Neural progenitor cell (in vitro differentiated cells): ENCODE data around the gene BARX1. TPM values are rescaled to one million over a fixed set of nuclear protein-coding genes. Genes with fewer than 3 reads are reported as not detected.

ENCODE experiments used
- DNase-seq: peaks from one replicate; pipeline ENCODE4 v3.0.0-alpha.2; 2016; ENCODE audit warnings: low spot score
- H2AFZ ChIP-seq: fragments of 200-600 bp; sonication (generic); replicated peaks from 2 replicates; pipeline ENCODE4 v1.6.1; 2016; ENCODE audit warnings: antibody characterized with exemption
- H3F3A ChIP-seq: fragments of 200-600 bp; sonication (generic); 2 replicates; pipeline ENCODE4 v1.6.1; 2016; ENCODE audit warnings: antibody characterized with exemption, low read depth
- H3K27ac ChIP-seq: fragments of 200-600 bp; sonication (generic); 2 replicates; pipeline ENCODE4 v1.5.1; 2016; ENCODE audit warnings: mild to moderate bottlenecking
- H3K27me3 ChIP-seq: fragments of 200-600 bp; sonication (generic); 2 replicates; pipeline ENCODE4 v1.6.1; 2016; ENCODE audit warnings: mild to moderate bottlenecking, moderate library complexity
- H3K36me3 ChIP-seq: fragments of 200-600 bp; sonication (generic); 2 replicates; pipeline ENCODE4 v1.5.1; 2016
- H3K4me1 ChIP-seq: fragments of 200-600 bp; sonication (generic); 2 replicates; pipeline ENCODE4 v1.6.1; 2016; ENCODE audit warnings: mixed run types
- H3K4me2 ChIP-seq: fragments of 200-600 bp; sonication (generic); 2 replicates; pipeline ENCODE4 v1.6.1; 2016
- H3K4me3 ChIP-seq: fragments of 200-600 bp; sonication (generic); 2 replicates; pipeline ENCODE4 v1.5.1; 2016
- H3K79me2 ChIP-seq: fragments of 200-600 bp; sonication (generic); 2 replicates; pipeline ENCODE4 v1.6.1; 2016; ENCODE audit warnings: low read depth
- H3K9ac ChIP-seq: fragments of 200-600 bp; sonication (generic); 2 replicates; pipeline ENCODE4 v1.6.1; 2016
- H3K9me3 ChIP-seq: fragments of 200-600 bp; sonication (generic); 2 replicates; pipeline ENCODE4 v1.5.1; 2016; ENCODE audit warnings: low read depth
- H4K20me1 ChIP-seq: fragments of 200-600 bp; sonication (generic); 2 replicates; pipeline ENCODE4 v1.6.1; 2016; ENCODE audit warnings: low read depth
- H3K27ac Mint-ChIP-seq: 3 replicates; pipeline ENCODE4 v1.8.0; 2021; ENCODE audit warnings: mixed read lengths
- H3K27me3 Mint-ChIP-seq: 2 replicates; pipeline ENCODE4 v1.8.0; 2022; ENCODE audit warnings: low read depth, mild to moderate bottlenecking, inconsistent platforms, moderate library complexity, mixed read lengths; ENCODE audit not compliant: insufficient read depth
- H3K36me3 Mint-ChIP-seq: 3 replicates; pipeline ENCODE4 v1.8.0; 2021; ENCODE audit warnings: mixed read lengths
- H3K4me1 Mint-ChIP-seq: 3 replicates; pipeline ENCODE4 v1.8.0; 2021; ENCODE audit warnings: mixed read lengths
- H3K4me3 Mint-ChIP-seq: 3 replicates; pipeline ENCODE4 v1.8.0; 2021; ENCODE audit warnings: mild to moderate bottlenecking, moderate library complexity, mixed read lengths
- H3K9me3 Mint-ChIP-seq: 3 replicates; pipeline ENCODE4 v1.8.0; 2020; ENCODE audit warnings: mixed read lengths
- CTCF ChIP-seq: fragments of 200-600 bp; sonication (generic); IDR thresholded peaks from 2 replicates; pipeline ENCODE4 v1.5.1; 2017; ENCODE audit warnings: antibody characterized with exemption, mild to moderate bottlenecking
- EZH2 ChIP-seq: fragments of 200-600 bp; sonication (generic); IDR thresholded peaks from 2 replicates; pipeline ENCODE4 v1.6.1; 2017; ENCODE audit warnings: antibody characterized with exemption, mild to moderate bottlenecking, moderate library complexity
- EZH2phosphoT487 ChIP-seq: fragments of 200-600 bp; sonication (generic); IDR thresholded peaks from 2 replicates; pipeline ENCODE4 v1.6.1; 2017; ENCODE audit warnings: antibody characterized with exemption
- total RNA-seq: library from RNA; depleted of rRNA; stranded (reverse); fragments of >200 nt; gene quantifications from 2 replicates; pipeline ENCODE4 v1.2.3, GENCODE V29; 2015; ENCODE audit warnings: low replicate concordance

BARX1 gene
- total RNA-seq, 1 donor from 2014 or later = 0.17 TPM

DNA sequence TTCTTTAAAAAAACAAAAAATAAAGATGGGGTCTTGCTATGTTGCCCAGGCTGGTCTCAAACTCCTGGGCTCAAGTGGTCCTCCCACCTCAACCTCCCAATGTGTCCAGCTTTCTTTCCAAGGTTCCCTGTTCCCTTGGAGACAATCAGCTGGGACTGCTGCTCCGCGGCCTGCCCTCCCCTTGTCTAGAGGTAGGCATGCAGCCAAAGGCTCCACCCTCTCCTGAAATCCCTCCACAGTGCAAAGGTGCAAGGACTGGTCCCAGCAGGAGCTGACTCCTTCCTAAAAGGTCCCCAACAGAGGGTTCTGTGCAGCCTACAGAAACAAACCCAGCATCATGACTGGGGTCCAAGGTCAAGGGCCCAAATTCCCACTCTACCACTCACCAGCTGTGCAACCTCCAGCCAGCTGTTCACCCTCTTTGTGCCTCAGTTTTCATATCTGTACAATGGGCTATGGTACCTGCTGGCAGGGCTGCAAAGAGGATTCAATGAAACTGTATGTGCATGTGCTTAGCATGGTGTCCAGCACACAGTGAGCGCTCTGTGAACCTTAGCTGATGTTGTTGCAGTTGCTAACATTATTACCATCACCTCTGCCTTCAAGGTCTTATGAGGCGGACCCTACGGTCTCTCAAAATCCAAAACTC, 47.5 kb downstream of the BARX1 start:
- Histone ChIP-seq H3K9me3 (no peaks in the 10 kb centered on the region), H3F3A (peaks cover 11% of the 10 kb centered on the region), H3K27me3 (peaks cover 4% of the 10 kb centered on the region), H2AFZ (no peak overlapping the region), H3K36me3 (no peaks in the 10 kb centered on the region), H3K27ac (no peak overlapping the region), H3K4me1 (peaks cover 18% of the 10 kb centered on the region), H4K20me1 (peaks cover 6% of the 10 kb centered on the region), H3K4me3 (no peak overlapping the region), H3K4me2 (no peak overlapping the region), H3K79me2 (no peaks in the 10 kb centered on the region), H3K9ac (no peak overlapping the region)
- TF ChIP-seq EZH2phosphoT487 (no peak), CTCF (no peak), EZH2 (no peak)
- DNase-seq = no peak
- Mint-ChIP-seq H3K36me3 (no peaks in the 10 kb centered on the region), H3K9me3 (no peaks in the 10 kb centered on the region), H3K27me3 (no peaks in the 10 kb centered on the region), H3K4me3 (no peak overlapping the region), H3K4me1 (no peaks in the 10 kb centered on the region), H3K27ac (no peak overlapping the region)

DNA sequence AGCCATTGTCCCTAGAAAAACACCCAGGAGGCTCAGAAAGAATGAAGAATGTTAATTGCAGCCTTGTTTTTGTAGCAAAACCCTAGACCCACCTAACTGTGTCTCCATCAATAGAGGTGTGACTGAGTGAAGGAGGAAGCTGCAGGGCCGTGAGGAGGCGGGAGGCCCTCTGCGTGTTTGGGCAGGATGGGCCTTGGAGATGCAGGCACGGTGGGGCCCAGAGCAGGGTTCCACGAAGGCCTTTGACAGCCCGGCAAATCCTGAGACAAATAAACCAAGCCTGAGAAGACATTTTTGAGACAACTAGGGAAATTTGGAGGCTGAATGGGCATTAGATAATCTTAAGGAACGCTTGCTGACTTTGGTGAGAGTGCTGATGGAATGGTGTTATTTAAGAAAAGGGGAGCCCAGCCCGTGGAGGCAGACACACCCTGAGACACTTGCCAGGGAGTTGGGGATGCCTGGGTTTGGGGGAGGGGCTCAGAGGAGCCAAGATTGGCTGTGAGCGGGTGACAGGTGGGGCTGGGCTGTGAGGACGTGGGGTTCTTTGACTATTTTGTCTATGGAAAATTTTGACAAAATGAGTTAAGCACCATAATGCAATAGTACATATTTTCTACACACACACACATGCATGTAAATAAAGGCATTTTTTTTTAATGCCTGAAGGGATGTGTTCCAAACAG, 48.8 kb downstream of the BARX1 start:
- H3K4me1 Mint-ChIP-seq = no peaks in the 10 kb centered on the region
- Histone ChIP-seq H2AFZ (no peak overlapping the region), H3K4me1 (peaks cover 14% of the 10 kb centered on the region), H4K20me1 (peaks cover 6% of the 10 kb centered on the region), H3K36me3 (no peaks in the 10 kb centered on the region), H3K27ac (no peak overlapping the region), H3K4me2 (no peak overlapping the region), H3K9me3 (no peaks in the 10 kb centered on the region), H3F3A (peaks cover 11% of the 10 kb centered on the region), H3K27me3 (peaks cover under 1% of the 10 kb centered on the region), H3K4me3 (no peak overlapping the region), H3K9ac (no peak overlapping the region), H3K79me2 (no peaks in the 10 kb centered on the region)
- H3K27ac Mint-ChIP-seq = peak overlapping the region; percentile 14
- H3K4me3 Mint-ChIP-seq = no peak overlapping the region
- no peaks in the 10 kb centered on the region for H3K27me3 Mint-ChIP-seq
- H3K36me3 Mint-ChIP-seq = no peaks in the 10 kb centered on the region
- TF ChIP-seq EZH2 (no peak), EZH2phosphoT487 (no peak), CTCF (no peak)
- H3K9me3 Mint-ChIP-seq = no peaks in the 10 kb centered on the region
- no peak for DNase-seq

DNA sequence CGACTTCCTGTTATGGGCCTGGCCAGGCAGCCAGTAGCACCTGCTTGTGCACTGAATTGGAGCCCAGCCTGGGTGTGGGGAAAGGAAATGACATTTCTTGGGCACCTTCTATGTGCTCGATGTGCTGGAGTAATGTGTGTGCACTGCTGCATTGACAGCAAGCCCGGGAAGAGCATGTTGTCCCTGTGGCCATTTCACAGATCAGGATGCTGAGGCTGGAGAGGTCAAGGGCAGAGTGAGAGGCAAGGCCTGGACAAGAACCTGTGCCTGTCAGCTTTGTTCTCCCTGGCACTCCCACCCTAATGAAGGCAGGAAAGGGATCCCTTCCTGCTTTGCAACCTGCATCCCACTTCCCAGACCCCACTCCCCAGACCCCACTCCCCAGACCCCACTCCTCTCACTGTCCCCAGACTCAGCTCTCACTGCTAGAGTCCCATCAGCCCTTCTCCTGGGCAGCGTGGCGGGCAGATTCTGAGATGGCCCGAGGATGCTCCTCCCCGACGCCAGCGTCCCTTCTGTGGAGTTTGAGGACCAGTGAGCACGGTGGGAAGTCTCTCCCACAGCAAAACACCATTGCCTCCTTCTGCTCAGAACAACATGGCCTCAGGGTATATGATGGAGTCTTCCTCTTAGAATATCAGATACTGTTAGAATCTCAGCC, 49.6 kb downstream of the BARX1 start:
- Histone ChIP-seq H3K9ac (no peak overlapping the region), H2AFZ (no peak overlapping the region), H3K27me3 (no peaks in the 10 kb centered on the region), H3K36me3 (no peaks in the 10 kb centered on the region), H3K4me3 (no peak overlapping the region), H3F3A (peaks cover 11% of the 10 kb centered on the region), H3K79me2 (no peaks in the 10 kb centered on the region), H3K4me1 (peaks cover 14% of the 10 kb centered on the region), H3K27ac (no peak overlapping the region), H3K4me2 (no peak overlapping the region), H4K20me1 (peaks cover 6% of the 10 kb centered on the region), H3K9me3 (no peaks in the 10 kb centered on the region)
- H3K27me3 Mint-ChIP-seq = peaks cover 2% of the 10 kb centered on the region
- TF ChIP-seq EZH2phosphoT487 = no peak
- TF ChIP-seq CTCF = no peak
- no peak for TF ChIP-seq EZH2
- H3K9me3 Mint-ChIP-seq = no peaks in the 10 kb centered on the region
- H3K27ac Mint-ChIP-seq = peak overlapping the region; percentile 14
- H3K36me3 Mint-ChIP-seq = no peaks in the 10 kb centered on the region
- DNase-seq = no peak
- no peak overlapping the region for H3K4me3 Mint-ChIP-seq
- H3K4me1 Mint-ChIP-seq = no peaks in the 10 kb centered on the region
